ENCODE data around the gene UFD1.

DNA sequence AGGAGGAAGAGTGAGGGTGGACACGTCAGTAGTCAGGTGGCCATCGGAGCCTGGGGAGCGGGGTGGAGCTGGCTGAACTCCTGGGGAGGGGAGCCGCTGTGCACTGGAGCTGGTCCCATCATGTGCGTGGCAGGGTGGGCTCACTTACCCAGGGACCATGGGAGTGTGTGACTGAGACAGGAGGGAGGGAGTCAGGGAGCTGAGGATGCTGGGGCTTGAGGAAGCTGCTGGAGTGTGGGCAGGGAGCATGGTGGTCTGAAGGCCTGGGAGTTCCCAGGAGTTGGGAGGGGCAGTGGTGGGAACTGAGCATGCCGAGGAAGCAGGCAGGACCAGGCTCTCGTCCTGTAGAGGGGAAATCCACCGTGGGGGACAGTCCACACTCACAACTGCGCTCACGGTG is 27.2 kb upstream of the UFD1 start:
- TF ChIP-seq POLR2A (IDR thresholded peaks at IDR 0.05) (no peak), EP300 (IDR thresholded peaks at IDR 0.05; ENCODE audit: low read depth) (no peak), POLR2AphosphoS5 (IDR thresholded peaks at IDR 0.05) (no peak)
- TF ChIP-seq, protein P1, sequence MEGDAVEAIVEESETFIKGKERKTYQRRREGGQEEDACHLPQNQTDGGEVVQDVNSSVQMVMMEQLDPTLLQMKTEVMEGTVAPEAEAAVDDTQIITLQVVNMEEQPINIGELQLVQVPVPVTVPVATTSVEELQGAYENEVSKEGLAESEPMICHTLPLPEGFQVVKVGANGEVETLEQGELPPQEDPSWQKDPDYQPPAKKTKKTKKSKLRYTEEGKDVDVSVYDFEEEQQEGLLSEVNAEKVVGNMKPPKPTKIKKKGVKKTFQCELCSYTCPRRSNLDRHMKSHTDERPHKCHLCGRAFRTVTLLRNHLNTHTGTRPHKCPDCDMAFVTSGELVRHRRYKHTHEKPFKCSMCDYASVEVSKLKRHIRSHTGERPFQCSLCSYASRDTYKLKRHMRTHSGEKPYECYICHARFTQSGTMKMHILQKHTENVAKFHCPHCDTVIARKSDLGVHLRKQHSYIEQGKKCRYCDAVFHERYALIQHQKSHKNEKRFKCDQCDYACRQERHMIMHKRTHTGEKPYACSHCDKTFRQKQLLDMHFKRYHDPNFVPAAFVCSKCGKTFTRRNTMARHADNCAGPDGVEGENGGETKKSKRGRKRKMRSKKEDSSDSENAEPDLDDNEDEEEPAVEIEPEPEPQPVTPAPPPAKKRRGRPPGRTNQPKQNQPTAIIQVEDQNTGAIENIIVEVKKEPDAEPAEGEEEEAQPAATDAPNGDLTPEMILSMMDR (IDR thresholded peaks at IDR 0.05), result no peak
